Transverse colon (tissue), 4 donors: ENCODE results near the gene PSEN2. TPM values are rescaled to one million over a fixed set of nuclear protein-coding genes. Genes with fewer than 3 reads are reported as not detected.

Experiments used
- DNase-seq: peaks from one replicate; pipeline ENCODE4 v3.0.0-alpha.2; 2019
- H3K27ac ChIP-seq, 4 donors: fragments of 200-600 bp; sonication (generic); 2 replicates each; pipeline ENCODE4 v1.5.1; 2016 to 2018; ENCODE audit warnings: inconsistent platforms in 4 of 4
- H3K27me3 ChIP-seq: fragments of 200-600 bp; sonication (generic); 2 replicates; pipeline ENCODE4 v1.5.1; 2017; ENCODE audit warnings: inconsistent platforms
- H3K36me3 ChIP-seq, 4 donors: fragments of 200-600 bp; sonication (generic); 2 replicates each; pipeline ENCODE4 v1.5.1; 2017 to 2019; ENCODE audit warnings: inconsistent platforms in 4 of 4
- H3K4me1 ChIP-seq, 4 donors: fragments of 200-600 bp; sonication (generic); 2 replicates each; pipeline ENCODE4 v1.5.1; 2017 to 2020; ENCODE audit warnings: inconsistent platforms in 4 of 4
- H3K4me3 ChIP-seq, 4 donors: fragments of 200-600 bp; sonication (generic); 1 replicate in 1 of 4; 2 replicates in 3 of 4; pipeline versions ENCODE4 v1.5.1 to v1.6.1; 2017 to 2019; ENCODE audit warnings: inconsistent platforms in 4 of 4
- H3K9me3 ChIP-seq, 2 donors: fragments of 200-600 bp; sonication (generic); 2 replicates each; pipeline ENCODE4 v1.5.1; 2017 to 2019; ENCODE audit warnings: inconsistent platforms in 2 of 2
- CTCF ChIP-seq, 5 experiments: fragments of 200-600 bp in 3 of 5; fragments of 450-650 bp in 2 of 5; sonication (generic) in 3 of 5; IDR thresholded peaks; 1 replicate in 2 of 5; 2 replicates in 3 of 5; pipeline ENCODE4 v1.5.1; 2016 to 2017; ENCODE audit warnings: antibody characterized with exemption in 5 of 5, inconsistent platforms in 3 of 5, mild to moderate bottlenecking in 2 of 5, moderate library complexity in 1 of 5
- EP300 ChIP-seq: sonication (generic); formaldehyde crosslinking; IDR thresholded peaks from one replicate; pipeline ENCODE4 v1.6.1; 2017; ENCODE audit warnings: antibody characterized with exemption, low read depth
- POLR2A ChIP-seq: fragments of 450-650 bp; IDR thresholded peaks from one replicate; pipeline ENCODE4 v1.6.1; 2016; ENCODE audit warnings: antibody characterized with exemption, mild to moderate bottlenecking, moderate library complexity
- POLR2AphosphoS5 ChIP-seq, 3 donors: sonication (generic); formaldehyde crosslinking; IDR thresholded peaks; one replicate each; pipeline ENCODE4 v1.6.1; 2016; ENCODE audit warnings: antibody characterized with exemption in 3 of 3
- WGBS, 2 donors: methylation state at CpG; one replicate each; pipeline ENCODE4 v1.1.5; 2018; ENCODE audit warnings: low coverage in 1 of 2; 5-methylcytosine and 5-hydroxymethylcytosine counted together
- in situ Hi-C, 4 donors: fragments of 200-750 bp; cut with MboI; loops; one replicate each; pipeline versions ENCODE4 v1.15.0 to v1.15.1; 2017; ENCODE audit warnings: low sequenced_read_pairs in 3 of 4, low pct_ligation_motif_present in 1 of 4, low pct_unique_long_range_greater_than_20kb in 1 of 4
- intact Hi-C: fragments of 100-400 bp; cut with DNase I; formaldehyde crosslinking; loops from one replicate; pipeline ENCODE4 v1.15.1; 2023; ENCODE audit warnings: low total_unique reads
- total RNA-seq, 4 donors: library from RNA; depleted of rRNA; stranded (reverse); fragments of >200 nt; gene quantifications; one replicate each; pipeline ENCODE4 v1.1.0, GENCODE V29; 2016

PSEN2 gene
- total RNA-seq, 4 donors from 2014 or later, result 24.6 to 47.5 (median 35.6) TPM

DNA sequence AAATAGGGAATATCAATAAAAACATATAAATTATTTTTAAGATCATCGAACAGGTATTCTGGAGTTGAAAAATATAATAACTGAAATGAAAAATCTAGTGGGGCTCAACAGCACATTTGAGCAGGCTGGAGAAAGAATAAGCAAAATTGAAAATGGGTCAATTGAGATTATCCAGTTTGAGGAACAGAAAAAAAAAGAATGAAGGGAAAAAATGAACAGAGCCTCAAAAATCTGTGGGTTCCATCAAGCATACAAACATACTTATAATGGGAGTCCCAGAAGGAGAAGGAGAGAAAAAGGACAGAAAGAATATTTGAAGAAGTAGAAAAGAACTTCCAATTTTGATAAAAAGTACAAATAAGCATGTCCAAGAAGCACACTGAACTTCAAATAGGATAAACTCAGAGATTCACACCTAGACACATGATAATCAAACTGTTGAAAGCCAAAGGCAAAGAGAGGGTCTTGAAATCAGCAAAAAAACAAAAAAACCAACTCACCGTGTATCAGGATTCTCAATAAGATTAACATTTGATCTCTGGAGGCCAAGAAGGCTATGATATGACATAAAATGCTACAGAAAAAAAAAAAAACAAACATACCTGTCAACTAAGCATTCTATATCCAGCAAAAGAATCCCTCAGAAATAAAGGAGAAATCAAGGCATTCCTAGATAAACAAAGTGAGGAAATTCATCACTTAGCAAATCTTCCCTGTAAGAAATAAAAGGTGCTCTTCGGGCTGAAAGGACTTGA is 64.2 kb downstream of the PSEN2 start:
- TF ChIP-seq EP300 (no peak), CTCF (IDR thresholded peaks at IDR 0.05) (no peak), POLR2AphosphoS5 (IDR thresholded peaks at IDR 0.05) (no peak), POLR2A (no peak)
- intact Hi-C loops (no loop called here), in situ Hi-C loops (no loop called here)
- DNase-seq, result no peak
- Histone ChIP-seq H3K27me3 (no peaks in the 10 kb centered on the region), H3K4me1 (peaks cover 3 to 13% (median 12%) of the 10 kb centered on the region in 4 donors), H3K4me3 (no peak overlapping the region), H3K27ac (no peak overlapping the region), H3K9me3 (peaks cover 5 to 14% of the 10 kb centered on the region in 2 donors), H3K36me3 (no peaks in the 10 kb centered on the region)
- 70 to 97% methylated on average over 3 of the region's 3 CpGs for WGBS, 2 donors

DNA sequence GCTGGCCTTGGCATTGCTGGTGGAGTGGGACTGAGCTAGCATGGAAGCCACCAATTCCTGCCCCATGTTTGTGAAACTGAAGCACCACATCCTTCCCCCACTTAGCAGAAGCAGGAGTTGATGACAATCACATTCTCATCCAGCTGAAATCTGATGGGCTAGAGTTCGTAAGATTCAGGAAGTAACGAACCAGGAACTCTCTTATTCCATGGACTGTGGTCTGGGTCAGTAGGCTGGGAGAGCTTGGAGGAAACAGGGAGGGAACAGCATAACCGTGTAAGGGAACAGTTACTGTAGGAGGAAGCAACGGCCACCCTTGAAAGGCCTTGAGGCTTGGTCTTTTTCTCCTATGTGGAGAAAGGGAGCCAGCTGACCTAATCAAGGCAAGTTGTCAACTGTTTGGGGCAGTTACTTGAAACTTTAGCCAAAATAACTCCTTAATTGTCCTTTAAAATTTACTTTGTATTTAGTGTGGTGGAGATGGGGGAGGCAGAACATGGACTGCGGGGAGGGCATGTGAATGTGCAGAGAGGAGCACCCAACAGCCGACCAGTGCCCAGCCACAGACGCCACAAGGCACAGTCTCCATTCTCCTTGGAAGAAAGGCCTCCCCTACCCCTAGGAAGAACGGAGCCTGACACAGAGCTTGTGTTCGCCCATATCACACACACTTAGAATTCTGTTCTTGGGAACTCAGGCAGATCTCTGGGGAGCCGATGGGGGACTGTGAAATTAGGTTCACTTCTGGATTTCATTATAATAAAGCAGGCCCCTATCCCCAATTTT is 67.7 kb downstream of the PSEN2 start:
- intact Hi-C loops, result no loop called here
- no peaks in the 10 kb centered on the region for H3K27me3 ChIP-seq
- H3K4me1 ChIP-seq, result peaks cover 23 to 44% (median 36%) of the 10 kb centered on the region in 4 donors
- peaks cover 5 to 14% of the 10 kb centered on the region in 2 donors for H3K9me3 ChIP-seq
- no peak for DNase-seq
- peak in 1 of 3 donors; percentile 45 for TF ChIP-seq POLR2AphosphoS5 (IDR thresholded peaks at IDR 0.05)
- TF ChIP-seq EP300, result no peak
- peak; percentile 42 for TF ChIP-seq POLR2A
- no peak for TF ChIP-seq CTCF (IDR thresholded peaks at IDR 0.05)
- H3K27ac ChIP-seq, result peak overlapping the region; percentile 99 to 100 (median 100)
- in situ Hi-C loops, result no loop called here
- peak overlapping the region in 1 of 4 donors; percentile 89 for H3K4me3 ChIP-seq
- H3K36me3 ChIP-seq, result no peaks in the 10 kb centered on the region
- 80 to 81% methylated on average over 2 to 10 of the region's 10 CpGs for WGBS, 2 donors

DNA sequence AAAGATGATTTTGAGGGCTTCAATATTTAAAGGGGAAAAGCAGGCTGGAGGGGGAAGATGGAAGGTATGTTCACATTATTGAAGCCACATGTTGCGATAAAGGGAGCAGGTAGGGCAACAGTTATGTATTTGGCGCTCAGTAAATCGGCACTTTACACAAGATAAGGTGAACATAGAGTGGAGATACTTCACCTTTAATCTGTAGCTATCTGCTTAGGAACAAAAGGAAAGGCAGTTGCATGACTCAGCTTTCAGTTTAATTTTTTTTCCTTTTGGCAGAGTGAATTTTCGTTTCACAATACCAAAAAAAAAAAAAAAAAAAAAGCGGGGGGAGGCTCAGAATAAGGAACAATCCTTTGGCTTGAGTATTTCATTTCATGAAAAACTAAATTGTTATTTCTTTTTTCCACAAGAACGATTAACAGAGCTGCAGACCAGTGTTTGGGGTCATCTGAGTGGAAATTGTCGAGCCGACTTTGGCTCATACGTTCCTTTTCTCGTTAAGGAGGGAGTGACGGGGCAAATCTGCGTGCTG is 68.6 kb downstream of the PSEN2 start:
- peak overlapping the region; percentile 99 to 100 (median 100) for H3K27ac ChIP-seq
- H3K4me1 ChIP-seq, result peaks cover 29 to 53% (median 45%) of the 10 kb centered on the region in 4 donors
- intact Hi-C loops (no loop called here), in situ Hi-C loops (no loop called here)
- TF ChIP-seq EP300, result no peak
- TF ChIP-seq CTCF (IDR thresholded peaks at IDR 0.05), result no peak
- no peak for TF ChIP-seq POLR2AphosphoS5 (IDR thresholded peaks at IDR 0.05)
- TF ChIP-seq POLR2A, result no peak
- no peaks in the 10 kb centered on the region for H3K36me3 ChIP-seq
- peak overlapping the region; percentile 41 to 89 (median 54) for H3K4me3 ChIP-seq
- H3K27me3 ChIP-seq, result no peaks in the 10 kb centered on the region
- peaks cover 5 to 9% of the 10 kb centered on the region in 2 donors for H3K9me3 ChIP-seq
- WGBS, 2 donors, result 6 to 7% methylated on average over 9 to 12 of the region's 12 CpGs
- DNase-seq, result no peak
